HepG2 (cell line): Measurements from ENCODE around the gene CAMK2N2. TPM values are rescaled to one million over a fixed set of nuclear protein-coding genes. Genes with fewer than 3 reads are reported as not detected.

ENCODE experiments used
- CREB1 ChIP-seq, 2 experiments: fragments of 450-650 bp in 1 of 2; IDR thresholded peaks; 2 replicates each; pipeline ENCODE4 v1.6.1; 2016 to 2017; ENCODE audit warnings: control low read depth in 1 of 2, mild to moderate bottlenecking in 1 of 2, missing compliant biosample characterization in 1 of 2, missing genetic modification characterization in 1 of 2
- ESRRA ChIP-seq: sonication (generic); formaldehyde crosslinking; IDR thresholded peaks from 2 replicates; pipeline ENCODE4 v1.5.1; 2020; ENCODE audit warnings: mild to moderate bottlenecking, low read depth, missing genetic modification reagents
- HMGXB4 ChIP-seq, 2 experiments: sonication (generic) in 1 of 2; formaldehyde crosslinking in 1 of 2; IDR thresholded peaks; 2 replicates each; pipeline versions ENCODE4 v1.4.0 to v1.6.1; 2018 to 2020; ENCODE audit warnings: missing genetic modification reagents in 2 of 2, borderline replicate concordance in 1 of 2, low read depth in 1 of 2, mild to moderate bottlenecking in 1 of 2, missing biosample characterization in 1 of 2
- JDP2 ChIP-seq: sonication (generic); formaldehyde crosslinking; IDR thresholded peaks from 2 replicates; pipeline ENCODE4 v1.8.1; 2022; ENCODE audit warnings: missing genetic modification reagents, borderline replicate concordance
- JUNB ChIP-seq: sonication (generic); formaldehyde crosslinking; IDR thresholded peaks from 2 replicates; pipeline ENCODE4 v1.8.0; 2022; ENCODE audit warnings: missing genetic modification reagents, mild to moderate bottlenecking, borderline replicate concordance
- KDM4B ChIP-seq: sonication (generic); formaldehyde crosslinking; IDR thresholded peaks from 2 replicates; pipeline ENCODE4 v1.4.0; 2020; ENCODE audit warnings: missing genetic modification reagents
- MYNN ChIP-seq: sonication (generic); formaldehyde crosslinking; IDR thresholded peaks from 2 replicates; pipeline ENCODE4 v1.4.0; 2020; ENCODE audit warnings: mild to moderate bottlenecking, low read depth, missing genetic modification reagents
- NCOA5 ChIP-seq: sonication (generic); formaldehyde crosslinking; IDR thresholded peaks from 2 replicates; pipeline ENCODE4 v1.4.0; 2020; ENCODE audit warnings: missing genetic modification reagents
- POLR2G ChIP-seq: fragments of 200-400 bp; formaldehyde crosslinking; IDR thresholded peaks from 2 replicates; pipeline ENCODE4 v1.6.1; 2018; ENCODE audit warnings: mild to moderate bottlenecking, low read depth, low read length, moderate library complexity
- PRDM15 ChIP-seq: sonication (generic); formaldehyde crosslinking; IDR thresholded peaks from 2 replicates; pipeline ENCODE4 v1.4.0; 2020; ENCODE audit warnings: missing genetic modification reagents
- SMAD1 ChIP-seq: sonication (generic); formaldehyde crosslinking; IDR thresholded peaks from 2 replicates; pipeline ENCODE4 v1.4.0; 2020; ENCODE audit warnings: missing genetic modification reagents, low read depth, mild to moderate bottlenecking, borderline replicate concordance
- TBX3 ChIP-seq: fragments of 450-650 bp; IDR thresholded peaks from 2 replicates; pipeline ENCODE4 v1.6.1; 2017; ENCODE audit warnings: antibody characterized with exemption, mild to moderate bottlenecking, inconsistent platforms, borderline replicate concordance
- ZFP36L2 ChIP-seq: sonication (generic); formaldehyde crosslinking; IDR thresholded peaks from 2 replicates; pipeline ENCODE4 v1.4.0; 2020; ENCODE audit warnings: missing genetic modification reagents
- ZNF160 ChIP-seq: sonication (generic); formaldehyde crosslinking; IDR thresholded peaks from 2 replicates; pipeline ENCODE4 v1.8.0; 2022; ENCODE audit warnings: mild to moderate bottlenecking, inconsistent platforms, missing genetic modification reagents
- ZNF24 ChIP-seq: fragments of 450-650 bp; IDR thresholded peaks from 2 replicates; pipeline ENCODE4 v1.6.1; 2017; ENCODE audit warnings: antibody characterized with exemption, mild to moderate bottlenecking
- ZNF274 ChIP-seq: sonication (generic); formaldehyde crosslinking; IDR thresholded peaks from 2 replicates; pipeline ENCODE4 v1.5.1; 2020; ENCODE audit warnings: mild to moderate bottlenecking, missing genetic modification reagents
- ZNF275 ChIP-seq: sonication (generic); formaldehyde crosslinking; IDR thresholded peaks from 2 replicates; pipeline ENCODE4 v1.8.0; 2022; ENCODE audit warnings: missing genetic modification reagents, mild to moderate bottlenecking, inconsistent platforms, borderline replicate concordance
- ZNF296 ChIP-seq: sonication (generic); formaldehyde crosslinking; conservative IDR thresholded peaks from 2 replicates; pipeline ENCODE4 v1.5.0; 2020; ENCODE audit warnings: mild to moderate bottlenecking, missing genetic modification reagents
- ZNF335 ChIP-seq: sonication (generic); formaldehyde crosslinking; IDR thresholded peaks from 2 replicates; pipeline ENCODE4 v1.4.0; 2020; ENCODE audit warnings: missing genetic modification reagents
- ZNF639 ChIP-seq: conservative IDR thresholded peaks from 2 replicates; pipeline ENCODE4 v1.6.1; 2018; ENCODE audit warnings: missing genetic modification reagents
- polyA plus RNA-seq, 8 experiments: library from polyadenylated mRNA; depleted of rRNA in 3 of 8; stranded (reverse) in 7 of 8; unstranded in 1 of 8; fragments of >200 nt; fragmentation: Illumina TruSeq in 4 of 8; extraction: Trizol in 4 of 8; gene quantifications; 2 replicates each; pipeline versions ENCODE4 v1.2.1 to v1.2.3, GENCODE V29; 2011 to 2016; ENCODE audit warnings: low read depth in 4 of 8, missing spikeins in 1 of 8, mixed read lengths in 1 of 8; ENCODE audit not compliant: insufficient read depth in 1 of 8
- total RNA-seq, 5 experiments: library from RNA; depleted of rRNA; stranded (reverse); fragments of >200 nt; fragmentation: Illumina TruSeq; extraction: Trizol; gene quantifications; 2 replicates each; pipeline ENCODE4 v1.2.3, GENCODE V29; 2016; ENCODE audit warnings: low read depth in 1 of 5

Gene CAMK2N2
- total and polyA plus RNA-seq, 2 of the 13 experiments (the other 11 are each of a cell fraction or from before 2014, with no cell fraction given), result 0.12 to 0.27 TPM

- peak; percentile 54 for TF ChIP-seq PRDM15 (CRISPR knock-in tag)
- TF ChIP-seq TBX3, result no peak
- 0 out of 2 replicates have a peak, but pooled peaks have one; percentile 55 for TF ChIP-seq ZFP36L2 (CRISPR knock-in tag)
- peak; percentile 70; the same call in 1 of the 2 replicates for TF ChIP-seq ZNF274 (CRISPR knock-in tag)
- no peak for TF ChIP-seq JUNB (CRISPR knock-in tag)
- no peak for TF ChIP-seq ZNF24
- no peak for TF ChIP-seq ZNF296 (CRISPR knock-in tag)
- TF ChIP-seq POLR2G, result peak; percentile 93
- peak; percentile 86 for TF ChIP-seq ZNF639 (CRISPR knock-in tag)
- no peak for TF ChIP-seq CREB1 (IDR thresholded peaks at IDR 0.05)
- TF ChIP-seq CREB1 (CRISPR knock-in tag; IDR thresholded peaks at IDR 0.05), result no peak; the same call in 1 of the 2 replicates
- 0 out of 2 replicates have a peak, but pooled peaks have one; percentile 47 for TF ChIP-seq ZNF275 (CRISPR knock-in tag)
- TF ChIP-seq ESRRA (CRISPR knock-in tag), result peak; percentile 33; the same call in 1 of the 2 replicates
- TF ChIP-seq HMGXB4 (CRISPR knock-in tag; IDR thresholded peaks at IDR 0.05; ENCODE audit: borderline replicate concordance in 1 of 2, low read depth in 1 of 2), result peak; percentile 73
- TF ChIP-seq SMAD1 (CRISPR knock-in tag), result no peak
- no peak for TF ChIP-seq NCOA5
- peak; percentile 86 for TF ChIP-seq ZNF160 (CRISPR knock-in tag)
- TF ChIP-seq ZNF335 (CRISPR knock-in tag), result peak; percentile 37
- peak; percentile 67 for TF ChIP-seq KDM4B
- TF ChIP-seq JDP2 (CRISPR knock-in tag), result no peak
- no peak; the same call in 1 of the 2 replicates for TF ChIP-seq MYNN
Measured at GRCh38 chr3:184248454-184249411, 12.6 kb downstream of the CAMK2N2 start, which contains the start of gene ALG3 (continued).
